Karpas-422 (cell line): ENCODE measurements around the gene NSFL1C. TPM values are rescaled to one million over a fixed set of nuclear protein-coding genes. Genes with fewer than 3 reads are reported as not detected.

Experiments used
- DNase-seq: peaks from one replicate; pipeline ENCODE4 v3.0.0-alpha.2; 2015
- H2AFZ ChIP-seq: fragments of 200-600 bp; sonication (generic); 2 replicates; pipeline ENCODE4 v1.6.1; 2014; ENCODE audit warnings: antibody characterized with exemption, low read length, mixed read lengths
- H3K27ac ChIP-seq: fragments of 200-600 bp; sonication (generic); 2 replicates; pipeline ENCODE4 v1.5.1; 2014; ENCODE audit warnings: mild to moderate bottlenecking, low read length, moderate library complexity
- H3K27me3 ChIP-seq: fragments of 200-600 bp; sonication (generic); 2 replicates; pipeline ENCODE4 v1.6.1; 2014; ENCODE audit warnings: low read length, mixed read lengths
- H3K36me3 ChIP-seq: fragments of 200-600 bp; sonication (generic); 2 replicates; pipeline ENCODE4 v1.6.1; 2014; ENCODE audit warnings: low read length, mixed read lengths; ENCODE audit not compliant: insufficient read depth
- H3K4me1 ChIP-seq: fragments of 200-600 bp; sonication (generic); 2 replicates; pipeline ENCODE4 v1.6.1; 2014; ENCODE audit warnings: mild to moderate bottlenecking, low read length, mixed read lengths
- H3K4me2 ChIP-seq: fragments of 200-600 bp; sonication (generic); 2 replicates; pipeline ENCODE4 v1.6.1; 2014; ENCODE audit warnings: low read length, low read depth, mild to moderate bottlenecking; ENCODE audit not compliant: poor library complexity, severe bottlenecking
- H3K4me3 ChIP-seq: fragments of 200-600 bp; sonication (generic); 2 replicates; pipeline ENCODE4 v1.5.1; 2014; ENCODE audit warnings: mild to moderate bottlenecking, antibody characterized with exemption, low read length, mixed read lengths
- H3K79me2 ChIP-seq: fragments of 200-600 bp; sonication (generic); 2 replicates; pipeline ENCODE4 v1.6.1; 2014; ENCODE audit warnings: mild to moderate bottlenecking, low read length, mixed read lengths
- H3K9ac ChIP-seq: fragments of 200-600 bp; sonication (generic); 2 replicates; pipeline ENCODE4 v1.6.0; 2014; ENCODE audit warnings: low read length
- H3K9me2 ChIP-seq: fragments of 200-600 bp; sonication (generic), shearing (Covaris generic); replicated peaks from 2 replicates; pipeline ENCODE4 v1.6.0; 2014; ENCODE audit warnings: mild to moderate bottlenecking, low read length, moderate library complexity; ENCODE audit not compliant: insufficient read depth
- H3K9me3 ChIP-seq: fragments of 300-700, 200-600 bp; sonication (generic); 2 replicates; pipeline ENCODE4 v1.6.1; 2014; ENCODE audit warnings: low read length, mixed read lengths
- H4K20me1 ChIP-seq: fragments of 200-600 bp; sonication (generic); 2 replicates; pipeline ENCODE4 v1.6.1; 2014; ENCODE audit warnings: mild to moderate bottlenecking, antibody characterized with exemption, low read length, low read depth; ENCODE audit not compliant: insufficient read depth
- total RNA-seq: library from RNA; depleted of rRNA; stranded (reverse); fragments of >200 nt; shearing (Covaris generic); gene quantifications from 2 replicates; pipeline ENCODE4 v1.2.3, GENCODE V29; 2014; ENCODE audit warnings: low replicate concordance

The NSFL1C gene
- total RNA-seq, 1 experiment from 2014 or later: 19.4 TPM

DNA sequence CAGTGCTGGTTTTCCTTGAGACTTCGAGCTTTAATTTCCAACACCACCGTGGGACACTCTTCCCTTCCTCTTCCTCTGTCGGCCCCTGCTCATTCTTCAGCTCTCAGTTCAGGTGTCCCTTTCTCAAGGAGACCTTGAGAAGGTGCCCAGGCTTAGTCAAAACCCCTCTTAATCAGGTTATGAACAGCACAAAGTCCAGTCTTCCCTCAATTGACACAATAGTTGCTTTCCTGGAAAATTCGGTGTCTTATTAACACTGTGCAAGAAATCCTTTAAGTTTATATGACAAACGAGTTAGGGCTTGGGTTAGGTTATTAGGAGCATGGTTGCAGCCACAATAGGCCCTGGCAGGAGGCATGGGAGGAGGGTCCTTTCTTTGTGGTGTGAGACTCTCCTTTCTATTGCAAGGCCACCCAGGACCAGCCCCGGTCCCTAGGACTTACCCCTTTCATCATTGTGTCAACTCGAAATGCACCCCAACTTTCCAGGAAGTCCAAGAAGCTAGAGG is 1.5 kb upstream of the NSFL1C start:
- no peak for DNase-seq
- Histone ChIP-seq H3K9ac (no peak overlapping the region), H3K4me2 (no peak overlapping the region), H4K20me1 (peaks cover 10% of the 10 kb centered on the region; the same call in 1 of the 2 replicates), H3K36me3 (no peaks in the 10 kb centered on the region), H3K4me3 (no peak overlapping the region), H3K9me2 (no peaks in the 10 kb centered on the region), H3K79me2 (peaks cover 33% of the 10 kb centered on the region), H3K27me3 (no peaks in the 10 kb centered on the region), H3K4me1 (peaks cover 39% of the 10 kb centered on the region), H3K27ac (no peak overlapping the region), H3K9me3 (no peaks in the 10 kb centered on the region), H2AFZ (no peak overlapping the region)

DNA sequence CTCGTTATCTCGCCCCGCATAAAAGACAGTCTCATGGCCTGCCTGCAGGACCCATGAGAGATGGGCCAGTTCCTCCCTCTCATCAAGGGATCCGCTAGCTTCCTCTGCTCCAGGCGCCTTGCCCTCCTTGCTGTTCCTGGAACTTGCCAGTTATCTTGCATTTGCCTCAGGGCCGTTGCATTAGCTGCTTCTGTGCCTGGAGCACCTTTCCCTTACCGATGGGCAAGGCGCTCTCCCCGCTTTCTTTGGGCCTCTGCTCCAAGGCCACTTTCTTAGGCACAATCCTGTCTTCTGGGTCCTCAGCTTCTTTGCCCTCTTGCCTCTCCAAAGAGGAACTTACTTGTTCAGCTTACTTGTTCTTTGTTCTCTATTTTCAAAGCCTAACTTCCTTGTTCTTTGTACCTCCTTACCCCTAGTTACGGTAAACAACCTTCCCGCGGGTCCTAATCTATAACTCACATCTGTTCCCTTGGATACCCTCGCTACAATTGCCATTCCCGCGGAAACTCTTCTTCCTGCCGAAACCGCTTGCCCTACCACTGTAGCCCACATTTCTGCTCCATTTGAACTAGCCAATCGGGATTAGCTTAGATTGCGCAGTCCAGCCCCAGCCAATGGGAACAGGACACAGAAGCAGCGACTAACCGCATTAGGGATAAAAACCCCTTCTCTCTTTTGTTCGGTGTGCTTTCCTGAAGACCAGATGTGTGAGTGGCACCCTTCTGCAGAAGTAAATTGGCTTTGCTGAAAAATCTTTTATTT is 887 bp upstream of the NSFL1C start:
- H3K4me2 ChIP-seq: peak overlapping the region; percentile 42
- H3K79me2 ChIP-seq: peaks cover 39% of the 10 kb centered on the region
- H3K27ac ChIP-seq: no peak overlapping the region
- no peak for DNase-seq
- H4K20me1 ChIP-seq: peaks cover 10% of the 10 kb centered on the region; the same call in 1 of the 2 replicates
- no peaks in the 10 kb centered on the region for H3K27me3 ChIP-seq
- H3K4me1 ChIP-seq: peaks cover 36% of the 10 kb centered on the region
- H2AFZ ChIP-seq: no peak overlapping the region; the same call in 1 of the 2 replicates
- H3K9me3 ChIP-seq: no peaks in the 10 kb centered on the region
- H3K4me3 ChIP-seq: peak overlapping the region; percentile 35; the same call in 1 of the 2 replicates
- H3K9me2 ChIP-seq: no peaks in the 10 kb centered on the region
- no peaks in the 10 kb centered on the region for H3K36me3 ChIP-seq
- H3K9ac ChIP-seq: no peak overlapping the region

DNA sequence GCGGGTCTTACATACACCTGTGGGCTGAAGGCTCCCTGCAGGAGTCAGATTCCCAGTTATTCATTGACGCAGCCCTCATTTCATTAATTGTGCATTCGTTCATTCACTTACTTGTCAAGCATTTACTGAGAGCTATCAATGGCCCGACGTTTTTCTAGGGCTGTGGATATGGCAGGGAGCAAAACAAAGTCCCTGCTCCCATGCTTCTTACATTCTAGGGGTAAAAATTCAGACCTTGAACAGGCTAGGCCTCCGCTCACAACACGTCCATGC is 369 bp upstream of the NSFL1C start:
- no peak overlapping the region for H3K9ac ChIP-seq
- peak overlapping the region; percentile 42 for H3K4me2 ChIP-seq
- H3K9me3 ChIP-seq: no peaks in the 10 kb centered on the region
- peaks cover 10% of the 10 kb centered on the region; the same call in 1 of the 2 replicates for H4K20me1 ChIP-seq
- H3K4me1 ChIP-seq: peaks cover 36% of the 10 kb centered on the region
- H3K27ac ChIP-seq: no peak overlapping the region
- peak overlapping the region; percentile 35; the same call in 1 of the 2 replicates for H3K4me3 ChIP-seq
- H2AFZ ChIP-seq: no peak overlapping the region; the same call in 1 of the 2 replicates
- no peaks in the 10 kb centered on the region for H3K27me3 ChIP-seq
- peaks cover 42% of the 10 kb centered on the region for H3K79me2 ChIP-seq
- no peaks in the 10 kb centered on the region for H3K9me2 ChIP-seq
- no peak for DNase-seq
- H3K36me3 ChIP-seq: no peaks in the 10 kb centered on the region

DNA sequence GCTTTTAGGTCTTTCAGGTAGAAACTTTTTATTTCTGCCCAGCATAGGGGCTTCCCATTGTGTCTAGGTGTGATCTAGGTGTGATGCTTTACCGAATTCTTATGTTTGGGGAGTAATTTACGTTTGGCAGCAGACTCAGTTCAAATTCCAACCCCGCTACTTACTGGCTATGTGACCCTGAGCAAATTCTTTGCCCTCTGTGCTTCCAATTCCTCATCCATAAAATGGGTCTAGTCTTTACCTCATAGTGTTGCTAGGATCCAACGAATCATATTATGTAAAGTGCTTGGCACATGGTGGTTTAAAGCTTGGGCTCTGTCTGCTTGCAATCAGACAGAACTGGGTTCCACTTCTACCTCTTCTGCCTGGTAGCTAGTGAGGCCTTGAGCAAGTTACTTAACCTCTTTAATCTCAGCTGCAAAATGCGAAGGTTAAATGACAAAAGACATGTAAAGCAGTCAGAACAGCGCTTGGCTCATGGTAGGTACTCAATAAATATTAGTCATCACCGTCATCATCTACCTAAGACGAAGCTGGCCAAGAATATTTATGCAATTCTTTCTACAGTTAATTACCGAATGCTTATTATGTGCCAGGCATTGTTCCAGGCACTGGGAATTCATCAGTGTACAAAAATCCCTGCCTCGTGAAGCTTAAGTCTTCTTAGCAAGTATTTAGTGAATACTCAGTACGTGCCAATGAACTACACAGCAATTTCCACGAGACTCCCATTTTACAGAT is 1.0 kb downstream of the NSFL1C start:
- peaks cover 56% of the 10 kb centered on the region for H3K79me2 ChIP-seq
- H3K4me2 ChIP-seq: peak overlapping the region; percentile 95
- H3K27me3 ChIP-seq: no peaks in the 10 kb centered on the region
- H4K20me1 ChIP-seq: peaks cover 10% of the 10 kb centered on the region; the same call in 1 of the 2 replicates
- H3K4me3 ChIP-seq: peak overlapping the region; percentile 93
- H3K9me2 ChIP-seq: no peaks in the 10 kb centered on the region
- H3K36me3 ChIP-seq: peaks cover 7% of the 10 kb centered on the region; the same call in 1 of the 2 replicates
- no peak for DNase-seq
- H3K4me1 ChIP-seq: peaks cover 39% of the 10 kb centered on the region
- H3K9ac ChIP-seq: peak overlapping the region; percentile 92
- no peak overlapping the region for H2AFZ ChIP-seq
- no peaks in the 10 kb centered on the region for H3K9me3 ChIP-seq
- no peak overlapping the region for H3K27ac ChIP-seq

DNA sequence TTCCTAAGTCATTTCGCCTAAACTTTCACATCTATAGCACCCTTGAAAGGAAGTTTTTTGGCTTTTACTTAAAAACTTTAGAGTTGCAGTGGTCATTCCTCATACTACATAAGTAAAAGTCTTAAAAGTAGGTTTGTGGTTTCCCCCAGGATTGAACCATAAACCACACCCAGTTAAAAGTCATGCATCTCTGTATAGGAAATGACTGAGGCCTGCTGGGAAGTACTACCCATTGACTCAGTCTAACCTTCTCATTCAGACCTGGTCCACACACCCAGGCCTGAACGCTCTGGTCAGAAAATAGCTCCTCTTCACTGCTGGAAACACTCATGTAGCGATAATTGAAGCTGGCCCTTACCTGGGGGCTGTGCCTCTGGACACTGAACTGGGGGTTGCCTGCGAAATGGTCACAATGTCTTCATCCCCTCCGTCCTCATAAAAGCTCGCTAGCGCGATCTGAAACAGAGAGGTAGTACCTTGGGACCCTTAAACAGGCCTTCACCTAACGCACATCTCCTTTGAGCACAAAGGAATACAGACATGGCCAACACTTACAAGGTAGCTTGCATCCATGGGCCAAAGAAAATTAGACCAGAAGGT is 2.6 kb downstream of the NSFL1C start:
- no peaks in the 10 kb centered on the region for H3K9me3 ChIP-seq
- H3K4me3 ChIP-seq: no peak overlapping the region
- H3K36me3 ChIP-seq: peaks cover 22% of the 10 kb centered on the region
- no peak overlapping the region for H3K4me2 ChIP-seq
- peaks cover 48% of the 10 kb centered on the region for H3K4me1 ChIP-seq
- H3K79me2 ChIP-seq: peaks cover 71% of the 10 kb centered on the region
- H3K9me2 ChIP-seq: no peaks in the 10 kb centered on the region
- no peak overlapping the region for H3K9ac ChIP-seq
- no peak for DNase-seq
- H3K27ac ChIP-seq: no peak overlapping the region
- no peaks in the 10 kb centered on the region for H3K27me3 ChIP-seq
- H4K20me1 ChIP-seq: peaks cover 10% of the 10 kb centered on the region; the same call in 1 of the 2 replicates
- no peak overlapping the region for H2AFZ ChIP-seq

DNA sequence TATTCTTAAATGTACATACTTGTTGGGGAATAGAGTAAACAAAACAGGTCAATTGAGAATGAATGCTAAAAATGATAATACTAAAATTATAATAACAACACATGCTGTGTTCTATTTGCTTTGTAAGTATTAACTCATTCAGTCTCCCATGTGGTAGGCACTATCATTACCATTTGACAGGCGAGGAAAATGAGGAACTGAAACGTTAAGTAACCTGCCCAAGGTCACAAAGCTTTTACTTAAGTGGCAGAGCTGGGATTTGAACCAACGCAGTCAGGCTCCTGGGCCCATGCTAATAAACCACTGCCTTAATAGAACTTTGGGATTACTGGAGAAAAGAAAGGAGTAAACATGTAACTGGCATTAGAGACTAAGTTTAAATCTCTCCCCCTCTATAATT is 3.8 kb downstream of the NSFL1C start:
- Histone ChIP-seq H4K20me1 (peaks cover 10% of the 10 kb centered on the region; the same call in 1 of the 2 replicates), H3K36me3 (peaks cover 24% of the 10 kb centered on the region), H3K27ac (no peak overlapping the region), H3K9ac (no peak overlapping the region), H3K4me1 (peaks cover 48% of the 10 kb centered on the region), H3K4me2 (no peak overlapping the region), H2AFZ (no peak overlapping the region), H3K9me3 (no peaks in the 10 kb centered on the region), H3K79me2 (peaks cover 80% of the 10 kb centered on the region), H3K9me2 (no peaks in the 10 kb centered on the region), H3K4me3 (no peak overlapping the region), H3K27me3 (no peaks in the 10 kb centered on the region)
- DNase-seq: peak; percentile 57

DNA sequence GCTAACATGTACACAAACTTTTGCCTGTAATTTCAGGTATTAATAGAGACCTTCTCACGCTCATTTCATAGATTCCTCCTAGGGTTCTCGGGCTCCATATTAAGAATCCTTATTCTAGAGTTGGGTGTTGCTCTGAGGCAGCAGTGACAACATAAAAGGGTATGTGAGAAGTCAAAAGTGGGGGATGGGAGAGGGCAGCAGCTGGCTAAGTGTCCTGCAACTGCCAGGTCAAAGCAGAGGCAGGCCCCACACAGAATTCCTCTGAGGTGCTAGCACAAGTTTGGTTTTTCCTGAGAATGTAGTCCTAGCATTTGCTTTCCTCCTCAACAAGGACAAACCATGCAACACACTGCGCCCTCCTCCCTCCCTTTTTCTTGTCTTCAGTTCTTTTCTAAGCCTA is 4.6 kb downstream of the NSFL1C start:
- H3K27ac ChIP-seq: no peak overlapping the region
- H4K20me1 ChIP-seq: peaks cover 10% of the 10 kb centered on the region; the same call in 1 of the 2 replicates
- no peak overlapping the region for H3K9ac ChIP-seq
- peaks cover 26% of the 10 kb centered on the region for H3K36me3 ChIP-seq
- H3K4me3 ChIP-seq: no peak overlapping the region
- H3K9me2 ChIP-seq: no peaks in the 10 kb centered on the region
- no peak overlapping the region for H3K4me2 ChIP-seq
- no peaks in the 10 kb centered on the region for H3K27me3 ChIP-seq
- H3K79me2 ChIP-seq: peaks cover 81% of the 10 kb centered on the region
- DNase-seq: no peak
- no peak overlapping the region for H2AFZ ChIP-seq
- H3K4me1 ChIP-seq: peaks cover 45% of the 10 kb centered on the region
- H3K9me3 ChIP-seq: no peaks in the 10 kb centered on the region

DNA sequence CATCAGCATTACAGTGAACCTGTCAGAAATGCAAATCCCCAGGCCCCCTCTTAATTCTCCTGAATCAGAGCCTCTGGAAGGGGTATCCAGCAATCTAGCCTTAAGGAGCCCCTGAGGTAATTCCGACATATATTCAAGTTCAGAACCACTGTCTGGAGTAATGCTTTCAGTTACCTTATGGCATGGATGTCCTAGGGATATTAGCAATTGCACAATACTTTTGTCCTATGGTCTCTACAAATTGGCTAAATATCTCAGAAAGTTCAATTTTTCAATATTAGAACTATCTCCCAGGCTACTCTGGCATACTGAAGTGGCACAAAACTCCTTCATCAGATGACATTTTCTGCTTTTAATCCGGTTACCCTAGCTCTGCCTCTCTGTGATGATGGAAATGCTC is 6.4 kb downstream of the NSFL1C start:
- Histone ChIP-seq H3K27ac (no peak overlapping the region), H4K20me1 (peaks cover 7% of the 10 kb centered on the region; the same call in 1 of the 2 replicates), H3K27me3 (no peaks in the 10 kb centered on the region), H2AFZ (no peak overlapping the region), H3K4me3 (no peak overlapping the region), H3K36me3 (peaks cover 26% of the 10 kb centered on the region), H3K9ac (no peak overlapping the region), H3K9me2 (no peaks in the 10 kb centered on the region), H3K4me2 (peak overlapping the region; percentile 4), H3K4me1 (peaks cover 37% of the 10 kb centered on the region), H3K79me2 (peaks cover 72% of the 10 kb centered on the region), H3K9me3 (no peaks in the 10 kb centered on the region)
- DNase-seq: no peak
